ENCODE data around the gene TANGO2. TPM values are rescaled to one million over a fixed set of nuclear protein-coding genes. Genes with fewer than 3 reads are reported as not detected.

The TANGO2 gene
- total and polyA plus RNA-seq, 10 donors = 18.7 to 72.2 (median 55.1) TPM

- 91 to 97% (median 95%) methylated on average over 6 to 7 of the region's 7 CpGs for WGBS, 5 donors
- Histone ChIP-seq H3K9me3 (no peaks in the 10 kb centered on the region), H3K27me3 (replicated peaks in 1 of 7) (no peaks in the 10 kb centered on the region), H3K27ac (no peak overlapping the region), H3K36me3 (peaks cover 0 to 100% (median 56%) of the 10 kb centered on the region in 6 donors), H3K4me1 (peaks cover 0 to 31% (median 17%) of the 10 kb centered on the region in 6 donors), H3K4me3 (no peak overlapping the region)
- no peak for DNase-seq
- intact Hi-C loops (cut with DNase I; ENCODE audit: low total_unique reads) = no loop called here
- TF ChIP-seq POLR2AphosphoS5 (IDR thresholded peaks at IDR 0.05) (no peak), POLR2A (IDR thresholded peaks at IDR 0.05) (no peak), CTCF (IDR thresholded peaks at IDR 0.05 in 8 of 11, conservative IDR thresholded peaks at IDR 0.05 in 3 of 11) (no peak)
Measured at GRCh38 chr22:20040327-20041200, 19.7 kb downstream of the TANGO2 start.

- peaks cover 0 to 10% (median 5%) of the 10 kb centered on the region in 8 donors for H3K9me3 ChIP-seq
- WGBS, 5 donors = 89 to 97% (median 94%) methylated on average over 24 to 26 of the region's 26 CpGs
- H3K27ac ChIP-seq = no peak overlapping the region
- peaks cover 2 to 100% (median 63%) of the 10 kb centered on the region in 6 donors for H3K36me3 ChIP-seq
- H3K27me3 ChIP-seq (replicated peaks in 1 of 7) = no peaks in the 10 kb centered on the region
- peaks cover 0 to 3% (median 0%) of the 10 kb centered on the region in 6 donors for H3K4me1 ChIP-seq
- DNase-seq = no peak
- TF ChIP-seq POLR2A (IDR thresholded peaks at IDR 0.05) (no peak), POLR2AphosphoS5 (IDR thresholded peaks at IDR 0.05) (peak in 1 of 3 donors; percentile 27)
- no peak overlapping the region for H3K4me3 ChIP-seq
- intact Hi-C loops (cut with DNase I; ENCODE audit: low total_unique reads) = no loop called here
Measured at GRCh38 chr22:20043057-20043996, 22.4 kb downstream of the TANGO2 start.

GRCh38 chr22:20043997-20044342 lies 23.1 kb downstream of the TANGO2 start:
- intact Hi-C loops (cut with DNase I; ENCODE audit: low total_unique reads) = no loop called here
- H3K9me3 ChIP-seq = peaks cover 0 to 14% (median 9%) of the 10 kb centered on the region in 8 donors
- WGBS, 5 donors = 84 to 98% (median 95%) methylated on average over 6 to 7 of the region's 7 CpGs
- no peak for DNase-seq
- TF ChIP-seq CTCF (IDR thresholded peaks at IDR 0.05 in 8 of 11, conservative IDR thresholded peaks at IDR 0.05 in 3 of 11) (no peak), POLR2AphosphoS5 (IDR thresholded peaks at IDR 0.05) (peak in 1 of 3 donors; percentile 6)
- no peak overlapping the region for H3K27ac ChIP-seq
- no peaks in the 10 kb centered on the region for H3K27me3 ChIP-seq (replicated peaks in 1 of 7)
- H3K4me3 ChIP-seq = no peak overlapping the region
- peaks cover 3 to 100% (median 60%) of the 10 kb centered on the region in 6 donors for H3K36me3 ChIP-seq
- no peaks in the 10 kb centered on the region for H3K4me1 ChIP-seq

- no peaks in the 10 kb centered on the region for H3K4me1 ChIP-seq
- peaks cover 0 to 14% (median 9%) of the 10 kb centered on the region in 8 donors for H3K9me3 ChIP-seq
- H3K27ac ChIP-seq = no peak overlapping the region
- DNase-seq = no peak
- peaks cover 3 to 100% (median 55%) of the 10 kb centered on the region in 6 donors for H3K36me3 ChIP-seq
- intact Hi-C loops (cut with DNase I; ENCODE audit: low total_unique reads) = no loop called here
- H3K4me3 ChIP-seq = no peak overlapping the region
- TF ChIP-seq POLR2AphosphoS5 (IDR thresholded peaks at IDR 0.05) (no peak), POLR2A (IDR thresholded peaks at IDR 0.05) (no peak), CTCF (IDR thresholded peaks at IDR 0.05 in 8 of 11, conservative IDR thresholded peaks at IDR 0.05 in 3 of 11) (no peak)
- 88 to 96% (median 93%) methylated on average over 9 to 10 of the region's 10 CpGs for WGBS, 5 donors
- H3K27me3 ChIP-seq (replicated peaks in 1 of 7) = no peaks in the 10 kb centered on the region
Measured at GRCh38 chr22:20044495-20045151, 23.7 kb downstream of the TANGO2 start.
